Esophagus squamous epithelium (tissue), 5 donors: ENCODE data around the gene UNC79. TPM values are rescaled to one million over a fixed set of nuclear protein-coding genes. Genes with fewer than 3 reads are reported as not detected.

Experiments
- DNase-seq: peaks from one replicate; lab custom pipeline; 2025; lab: John Stamatoyannopoulos, UW
- H3K27ac ChIP-seq, 4 donors: fragments of 200-600 bp; sonication (generic); one replicate each; pipeline ENCODE4 v1.5.1; 2016 to 2019; ENCODE audit warnings: mild to moderate bottlenecking in 1 of 4
- H3K27me3 ChIP-seq, 4 donors: fragments of 200-600 bp; sonication (generic); 1 replicate in 3 of 4; 2 replicates in 1 of 4; pipeline versions ENCODE4 v1.5.1 to v1.6.0; 2017 to 2021; ENCODE audit warnings: antibody characterized with exemption in 1 of 4
- H3K36me3 ChIP-seq, 3 donors: fragments of 200-600 bp; sonication (generic); one replicate each; pipeline ENCODE4 v1.5.1; 2016 to 2019
- H3K4me1 ChIP-seq, 3 donors: fragments of 200-600 bp; sonication (generic); one replicate each; pipeline ENCODE4 v1.5.1; 2017 to 2019
- H3K4me3 ChIP-seq, 4 donors: fragments of 200-600 bp; sonication (generic); 1 replicate in 3 of 4; 2 replicates in 1 of 4; pipeline ENCODE4 v1.5.1; 2016 to 2019; ENCODE audit warnings: mild to moderate bottlenecking in 2 of 4, moderate library complexity in 1 of 4
- H3K9me3 ChIP-seq, 3 donors: fragments of 200-600 bp; sonication (generic); one replicate each; pipeline ENCODE4 v1.5.1; 2016 to 2019
- POLR2A ChIP-seq, 4 donors: fragments of 450-650 bp; IDR thresholded peaks; one replicate each; pipeline ENCODE4 v1.6.1; 2017; ENCODE audit warnings: antibody characterized with exemption in 4 of 4, mild to moderate bottlenecking in 4 of 4, moderate library complexity in 3 of 4
- WGBS, 2 donors: methylation state at CpG; one replicate each; pipeline ENCODE4 v1.1.5; 2018; 5-methylcytosine and 5-hydroxymethylcytosine counted together
- intact Hi-C: fragments of 100-400 bp; cut with DNase I; formaldehyde crosslinking; loops from one replicate; pipeline ENCODE4 v1.15.0; 2022
- total RNA-seq, 4 donors: library from RNA; depleted of rRNA; stranded (reverse); fragments of >200 nt; gene quantifications; one replicate each; pipeline ENCODE4 v1.1.0, GENCODE V29; 2016
- TF ChIP-seq, protein P1 (sequence below), 6 experiments: fragments of 450-650 bp in 4 of 6; fragments of 200-600 bp in 2 of 6; sonication (generic) in 2 of 6; IDR thresholded peaks; one replicate each; pipeline ENCODE4 v1.5.1; 2016 to 2019; ENCODE audit warnings: antibody characterized with exemption in 6 of 6, mild to moderate bottlenecking in 4 of 6, moderate library complexity in 4 of 6
- donor health status: DM: yes; HTN: yes; CAD: no.

The UNC79 gene
- total RNA-seq, 4 donors from 2014 or later = under 0.01 TPM; not detected in 3

DNA sequence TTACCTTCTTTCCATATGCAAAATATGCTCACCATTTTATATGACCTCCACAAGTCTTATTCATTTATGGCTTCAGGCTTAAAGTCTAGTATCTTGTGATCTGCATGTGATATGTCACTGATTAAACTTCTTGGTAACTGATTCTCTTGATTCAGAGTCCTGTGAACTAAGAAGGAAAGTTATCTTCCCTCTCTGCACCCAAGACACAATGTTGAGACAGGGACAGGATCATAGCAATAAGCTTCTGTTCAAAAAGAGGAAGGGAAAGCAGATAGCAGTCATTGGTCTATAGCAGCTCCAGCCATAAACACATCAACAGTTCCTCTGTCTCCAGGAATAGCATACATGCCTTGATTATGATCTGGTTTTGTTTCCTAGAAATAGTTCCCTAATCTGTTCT lies 103.1 kb downstream of the UNC79 start:
- Histone ChIP-seq H3K36me3 (no peaks in the 10 kb centered on the region), H3K4me3 (no peak overlapping the region), H3K9me3 (no peaks in the 10 kb centered on the region), H3K27ac (no peak overlapping the region), H3K27me3 (peaks cover 0 to 5% (median 0%) of the 10 kb centered on the region in 4 donors), H3K4me1 (no peaks in the 10 kb centered on the region)
- intact Hi-C loops = no loop called here
- no peak for TF ChIP-seq POLR2A (IDR thresholded peaks at IDR 0.05)
- TF ChIP-seq, protein P1, sequence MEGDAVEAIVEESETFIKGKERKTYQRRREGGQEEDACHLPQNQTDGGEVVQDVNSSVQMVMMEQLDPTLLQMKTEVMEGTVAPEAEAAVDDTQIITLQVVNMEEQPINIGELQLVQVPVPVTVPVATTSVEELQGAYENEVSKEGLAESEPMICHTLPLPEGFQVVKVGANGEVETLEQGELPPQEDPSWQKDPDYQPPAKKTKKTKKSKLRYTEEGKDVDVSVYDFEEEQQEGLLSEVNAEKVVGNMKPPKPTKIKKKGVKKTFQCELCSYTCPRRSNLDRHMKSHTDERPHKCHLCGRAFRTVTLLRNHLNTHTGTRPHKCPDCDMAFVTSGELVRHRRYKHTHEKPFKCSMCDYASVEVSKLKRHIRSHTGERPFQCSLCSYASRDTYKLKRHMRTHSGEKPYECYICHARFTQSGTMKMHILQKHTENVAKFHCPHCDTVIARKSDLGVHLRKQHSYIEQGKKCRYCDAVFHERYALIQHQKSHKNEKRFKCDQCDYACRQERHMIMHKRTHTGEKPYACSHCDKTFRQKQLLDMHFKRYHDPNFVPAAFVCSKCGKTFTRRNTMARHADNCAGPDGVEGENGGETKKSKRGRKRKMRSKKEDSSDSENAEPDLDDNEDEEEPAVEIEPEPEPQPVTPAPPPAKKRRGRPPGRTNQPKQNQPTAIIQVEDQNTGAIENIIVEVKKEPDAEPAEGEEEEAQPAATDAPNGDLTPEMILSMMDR (IDR thresholded peaks at IDR 0.05) = no peak
- DNase-seq = no peak

DNA sequence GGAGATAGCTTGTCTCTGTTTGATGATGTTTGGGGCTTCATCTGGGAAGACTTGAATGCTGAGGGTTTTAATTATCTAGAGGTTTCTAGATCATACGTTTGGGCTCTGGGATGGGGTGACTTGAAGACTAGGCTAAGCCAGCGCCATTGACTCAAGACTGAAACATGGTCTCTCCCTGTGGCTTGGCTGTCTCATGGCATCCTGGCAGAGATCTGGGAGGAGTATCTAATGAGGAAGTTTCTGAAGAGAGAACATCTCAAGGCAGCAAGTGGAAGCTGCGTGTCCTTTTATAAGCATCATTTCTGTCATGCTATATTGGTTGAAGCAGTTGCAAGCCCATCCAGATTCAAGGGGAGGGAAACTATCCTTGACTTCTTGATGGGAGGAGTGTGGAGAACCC lies 104.8 kb downstream of the UNC79 start:
- TF ChIP-seq POLR2A (IDR thresholded peaks at IDR 0.05) = no peak
- TF ChIP-seq, protein P1 (IDR thresholded peaks at IDR 0.05) = no peak
- no peaks in the 10 kb centered on the region for H3K4me1 ChIP-seq
- H3K36me3 ChIP-seq = no peaks in the 10 kb centered on the region
- no peak overlapping the region for H3K4me3 ChIP-seq
- DNase-seq = no peak
- 67 to 77% methylated on average over 3 of the region's 3 CpGs for WGBS, 2 donors
- intact Hi-C loops = no loop called here
- H3K27ac ChIP-seq = no peak overlapping the region
- no peaks in the 10 kb centered on the region for H3K27me3 ChIP-seq
- H3K9me3 ChIP-seq = no peaks in the 10 kb centered on the region

DNA sequence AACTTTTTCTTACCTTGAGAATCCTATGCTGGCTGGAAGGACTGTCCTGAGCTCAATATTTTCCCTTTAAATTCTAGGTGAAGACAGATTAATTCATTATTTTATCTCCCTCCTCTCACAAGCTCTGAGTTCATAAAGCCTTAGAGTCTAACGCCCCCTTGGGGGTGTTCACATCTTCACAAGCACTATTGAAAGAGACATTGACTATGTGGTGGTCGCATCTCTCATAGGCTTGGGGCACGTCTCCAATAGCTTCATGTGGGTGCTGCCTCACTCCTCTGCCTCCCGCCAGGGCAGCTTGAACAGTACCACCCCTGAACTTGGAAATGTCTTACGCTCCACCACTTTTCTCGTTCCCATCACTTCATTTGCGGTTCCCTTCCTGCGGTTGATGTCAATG lies 106.2 kb downstream of the UNC79 start:
- intact Hi-C loops = no loop called here

DNA sequence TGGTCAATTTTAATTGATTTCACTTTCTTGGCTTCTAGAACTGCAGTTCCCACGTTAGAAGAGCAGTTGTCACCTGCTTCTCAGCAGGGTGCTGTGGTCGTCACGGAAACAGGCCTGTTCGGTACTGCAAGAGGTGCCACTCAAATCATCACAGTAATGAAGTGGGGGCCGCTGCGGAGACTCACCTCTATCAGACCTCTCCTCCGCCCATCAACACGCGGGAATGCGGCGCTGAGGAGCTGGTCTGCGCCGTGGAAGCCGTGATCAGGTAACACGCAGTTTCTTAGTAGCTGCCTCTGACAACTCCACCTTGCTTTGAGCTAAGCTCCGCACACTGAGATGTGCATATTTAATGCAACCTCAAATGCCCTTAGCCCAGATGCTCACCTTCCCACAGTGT lies 107.2 kb downstream of the UNC79 start:
- H3K4me1 ChIP-seq = no peaks in the 10 kb centered on the region
- no peaks in the 10 kb centered on the region for H3K27me3 ChIP-seq
- H3K27ac ChIP-seq = no peak overlapping the region
- no peak overlapping the region for H3K4me3 ChIP-seq
- DNase-seq = no peak
- intact Hi-C loops = no loop called here
- H3K36me3 ChIP-seq = no peaks in the 10 kb centered on the region
- TF ChIP-seq, protein P1 (IDR thresholded peaks at IDR 0.05) = no peak
- TF ChIP-seq POLR2A (IDR thresholded peaks at IDR 0.05) = no peak
- 85 to 90% methylated on average over 12 to 16 of the region's 16 CpGs for WGBS, 2 donors
- H3K9me3 ChIP-seq = no peaks in the 10 kb centered on the region

More for the DNA sequence above, 106.2 kb downstream of the UNC79 start:
- DNase-seq = no peak
- Histone ChIP-seq H3K36me3 (no peaks in the 10 kb centered on the region), H3K27ac (no peak overlapping the region), H3K27me3 (no peaks in the 10 kb centered on the region), H3K4me1 (no peaks in the 10 kb centered on the region), H3K9me3 (no peaks in the 10 kb centered on the region), H3K4me3 (no peak overlapping the region)
- TF ChIP-seq POLR2A (IDR thresholded peaks at IDR 0.05) = no peak
- TF ChIP-seq, protein P1 (IDR thresholded peaks at IDR 0.05) = no peak
- 74 to 76% methylated on average over 8 of the region's 8 CpGs for WGBS, 2 donors

DNA sequence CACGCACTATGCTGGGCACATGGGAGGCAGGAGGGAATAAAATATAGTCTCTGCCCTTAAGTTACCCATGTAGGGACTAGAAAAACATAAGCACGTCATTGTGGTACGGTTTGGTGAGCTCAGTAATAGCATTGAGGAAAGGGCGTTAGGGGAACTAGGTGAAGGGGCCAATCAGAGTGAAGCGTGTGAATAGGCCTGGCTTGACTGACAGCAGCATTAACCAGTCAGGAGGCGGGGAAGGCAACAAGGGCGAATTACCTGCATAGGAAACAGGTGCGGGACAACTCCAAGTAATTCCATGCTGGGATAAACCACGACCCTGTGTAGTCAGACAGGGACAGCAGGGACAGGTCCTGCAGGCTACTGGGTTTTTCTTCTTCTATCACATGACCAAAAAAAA lies 107.7 kb downstream of the UNC79 start:
- no peak overlapping the region for H3K4me3 ChIP-seq

More for the DNA sequence above, 107.7 kb downstream of the UNC79 start:
- H3K4me1 ChIP-seq = no peaks in the 10 kb centered on the region
- intact Hi-C loops = no loop called here
- DNase-seq = no peak
- no peaks in the 10 kb centered on the region for H3K36me3 ChIP-seq
- 83 to 89% methylated on average over 9 of the region's 9 CpGs for WGBS, 2 donors
- H3K9me3 ChIP-seq = no peaks in the 10 kb centered on the region
- H3K27ac ChIP-seq = no peak overlapping the region
- no peaks in the 10 kb centered on the region for H3K27me3 ChIP-seq
- TF ChIP-seq POLR2A (IDR thresholded peaks at IDR 0.05) = no peak
- TF ChIP-seq, protein P1 (IDR thresholded peaks at IDR 0.05) = no peak
